Occipital lobe (tissue), 2 donors: ENCODE results near the gene OTOP2. TPM values are rescaled to one million over a fixed set of nuclear protein-coding genes. Genes with fewer than 3 reads are reported as not detected.

ENCODE experiments used
- DNase-seq: peaks from one replicate; lab custom pipeline; 2025; lab: John Stamatoyannopoulos, UW
- total RNA-seq: library from RNA; depleted of rRNA; stranded (reverse); fragments of >200 nt; gene quantifications from one replicate; pipeline ENCODE4 v1.2.3, GENCODE V29; 2014

The OTOP2 gene
- total RNA-seq, 1 donor from 2014 or later, result not detected

DNA sequence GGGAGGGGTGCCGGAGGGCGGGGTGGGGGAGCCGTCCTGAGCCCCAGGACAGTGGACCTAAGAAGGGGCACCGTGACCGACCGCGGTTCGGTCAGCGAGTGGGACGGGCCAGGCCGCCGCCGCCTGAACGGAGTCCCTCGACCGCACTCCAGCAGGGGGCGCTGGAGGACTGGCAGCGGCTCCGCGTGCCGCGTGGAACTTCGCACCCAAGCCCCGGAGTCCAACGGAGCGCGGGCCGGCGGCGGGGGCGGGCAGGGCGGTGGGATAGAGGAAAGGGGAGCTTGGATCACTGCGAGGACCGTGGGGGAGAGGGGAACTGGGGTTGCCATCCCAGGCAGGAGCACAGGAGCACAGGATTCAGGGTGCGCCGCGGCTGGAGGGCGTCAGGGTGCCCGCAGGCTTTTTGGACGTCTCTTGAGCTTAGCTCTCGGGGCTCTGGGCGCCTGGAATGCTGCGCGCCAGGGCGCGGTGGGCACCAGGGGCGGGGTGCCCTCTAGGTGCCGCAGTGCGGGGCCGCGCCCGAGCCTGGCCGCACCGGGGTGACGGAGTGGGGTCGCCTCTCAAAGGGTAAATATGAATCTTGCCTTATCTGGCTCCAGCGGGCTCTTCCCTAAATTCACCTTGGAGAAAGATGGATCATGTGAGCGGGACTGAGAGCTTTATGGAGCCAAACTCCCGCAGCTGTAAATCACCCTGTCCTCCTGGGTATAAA is 379 bp upstream of the OTOP2 start:
- peak; percentile 17 for DNase-seq

DNA sequence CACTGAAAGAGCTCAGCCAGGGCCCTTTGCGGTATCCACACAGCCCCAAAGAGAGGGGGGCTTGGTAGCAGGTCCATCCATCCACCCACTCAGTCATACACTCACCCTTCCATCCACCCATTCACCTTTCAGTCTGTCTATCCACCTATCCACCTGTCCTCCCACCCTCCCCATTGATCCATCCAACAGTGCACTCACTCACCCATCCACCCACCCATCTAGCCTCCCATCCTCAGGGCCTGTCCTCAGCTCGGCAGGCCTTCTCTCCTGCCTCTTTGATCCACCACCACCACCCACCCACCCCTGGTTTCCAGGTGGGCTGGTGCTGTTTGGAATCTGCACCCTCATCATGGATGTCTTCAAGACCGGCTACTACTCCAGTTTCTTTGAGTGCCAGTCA is 1.2 kb downstream of the OTOP2 start:
- DNase-seq, result no peak

DNA sequence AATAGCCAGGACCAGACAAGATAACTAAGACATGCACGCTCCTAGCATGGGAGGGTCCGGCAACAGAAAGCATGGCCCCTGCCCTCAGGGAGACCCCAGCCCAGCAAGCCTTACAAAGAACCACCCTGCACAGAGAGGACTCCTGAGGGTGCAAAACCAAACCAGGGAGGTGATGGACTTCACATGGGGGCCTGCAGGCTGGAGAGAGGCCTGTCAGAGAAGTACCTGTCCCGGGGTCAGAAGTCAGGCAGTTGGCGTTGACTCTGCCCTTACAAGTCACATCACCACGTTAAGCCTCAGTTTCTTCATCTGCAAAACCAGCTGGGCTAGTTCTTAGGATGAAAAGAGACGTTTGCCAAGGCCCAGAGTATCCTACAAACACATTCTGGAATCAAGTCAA is 4.7 kb downstream of the OTOP2 start:
- DNase-seq, result no peak

GRCh38 chr17:74930535-74931036 is 6.5 kb downstream of the OTOP2 start:
- DNase-seq, result no peak

GRCh38 chr17:74935048-74935447 is 11.0 kb downstream of the OTOP2 start:
- DNase-seq, result no peak

GRCh38 chr17:74935585-74936469 is 11.8 kb downstream of the OTOP2 start, which contains the start of gene OTOP3:
Gene OTOP3 (plus strand): TSS chr17:74935898. CDS start chr17:74935922, 24 bp downstream.
- no peak for DNase-seq

DNA sequence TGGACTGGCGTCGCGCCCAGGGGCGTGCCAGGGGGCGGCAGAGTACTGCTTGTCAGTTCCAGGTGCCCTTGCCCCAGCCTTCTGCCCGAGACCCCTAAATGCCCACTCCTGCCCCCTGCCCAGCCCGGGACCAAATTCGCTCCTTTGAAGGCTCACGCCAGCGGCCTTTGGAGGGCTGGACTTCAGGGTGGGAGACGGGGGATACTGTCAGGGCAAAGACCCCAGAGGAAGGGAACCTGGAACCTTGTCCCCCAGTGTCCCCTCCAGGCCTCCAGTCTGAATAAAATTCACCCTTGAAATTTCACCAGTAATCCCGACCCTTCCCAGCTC is 12.4 kb downstream of the OTOP2 start:
- DNase-seq, result no peak

- DNase-seq, result no peak
These were observed 13.3 kb downstream of the OTOP2 start for GRCh38 chr17:74937064-74938051.

- no peak for DNase-seq
These were observed 14.3 kb downstream of the OTOP2 start for GRCh38 chr17:74938194-74938950.

- no peak for DNase-seq
These were observed 15.5 kb downstream of the OTOP2 start for GRCh38 chr17:74939534-74939933.

DNA sequence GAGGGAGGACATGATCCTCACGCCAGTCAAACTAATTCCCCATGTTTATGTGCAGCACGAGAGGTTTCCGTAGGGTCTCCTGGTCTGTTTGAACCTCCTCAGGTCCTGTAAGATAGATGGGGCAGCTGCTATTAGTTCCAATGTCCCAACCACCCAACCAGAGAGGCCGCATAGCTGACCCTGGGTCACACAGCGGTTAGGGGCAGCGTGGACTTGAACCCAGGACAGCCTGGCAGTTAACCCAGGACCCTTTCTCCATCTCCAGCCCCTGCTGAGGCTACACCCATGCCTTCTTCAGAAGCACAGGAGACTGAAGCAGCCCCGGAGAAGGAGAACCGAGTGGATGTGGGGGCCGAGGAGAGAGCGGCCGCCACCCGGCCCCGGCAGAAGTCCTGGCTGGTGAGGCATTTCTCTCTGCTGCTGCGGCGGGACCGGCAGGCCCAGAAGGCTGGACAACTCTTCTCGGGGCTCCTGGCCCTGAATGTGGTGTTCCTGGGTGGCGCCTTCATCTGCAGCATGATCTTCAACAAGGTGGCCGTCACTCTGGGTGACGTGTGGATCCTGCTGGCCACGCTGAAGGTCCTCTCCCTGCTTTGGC is 17.2 kb downstream of the OTOP2 start:
- no peak for DNase-seq

DNA sequence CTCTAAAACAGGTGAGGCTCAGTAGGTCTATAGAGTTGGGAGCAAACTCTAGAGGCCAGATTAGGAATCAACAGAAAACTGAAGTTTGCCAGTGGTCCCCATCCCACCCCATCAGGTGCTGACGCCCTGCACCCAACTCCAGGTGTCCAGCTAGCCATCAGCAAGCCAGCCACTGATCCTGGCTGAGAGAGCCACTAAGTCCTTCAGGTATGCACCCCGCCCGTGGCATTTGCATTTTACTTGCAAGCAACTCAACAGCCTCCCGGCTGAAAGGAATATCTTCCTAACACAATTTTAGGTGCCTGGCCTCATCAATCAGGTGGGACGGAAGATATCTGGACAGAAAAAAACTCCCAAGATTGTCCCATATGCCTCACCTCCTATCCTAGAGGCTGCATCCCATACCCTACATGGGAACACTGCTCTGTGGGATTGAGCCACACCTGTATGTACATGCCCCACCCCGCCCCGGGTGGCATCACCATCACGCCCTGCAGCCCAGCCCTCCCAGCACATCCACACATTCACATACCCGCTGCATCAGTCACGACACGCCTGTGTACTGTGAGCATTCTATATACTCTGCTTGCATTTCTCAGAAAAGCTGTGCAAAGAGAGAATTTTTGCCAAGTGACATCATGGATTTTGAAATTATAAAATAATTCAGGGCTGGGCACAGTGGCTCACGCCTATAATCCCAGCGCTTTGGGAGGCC is 19.9 kb downstream of the OTOP2 start:
- no peak for DNase-seq

- no peak for DNase-seq
These were observed 21.5 kb downstream of the OTOP2 start for GRCh38 chr17:74945543-74945942.

DNA sequence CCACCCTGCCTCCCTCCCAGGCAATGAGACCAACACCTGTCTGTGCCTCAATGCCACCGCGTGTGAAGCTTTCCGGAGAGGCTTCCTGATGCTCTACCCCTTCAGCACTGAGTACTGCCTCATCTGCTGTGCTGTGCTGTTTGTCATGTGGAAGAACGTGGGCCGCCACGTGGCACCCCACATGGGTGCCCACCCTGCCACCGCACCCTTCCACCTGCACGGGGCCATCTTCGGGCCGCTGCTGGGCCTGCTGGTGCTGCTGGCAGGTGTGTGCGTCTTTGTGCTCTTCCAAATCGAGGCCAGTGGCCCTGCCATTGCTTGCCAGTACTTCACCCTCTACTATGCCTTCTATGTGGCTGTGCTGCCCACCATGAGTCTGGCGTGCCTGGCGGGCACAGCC is 22.6 kb downstream of the OTOP2 start:
- no peak for DNase-seq

GRCh38 chr17:74947041-74947754 is 23.1 kb downstream of the OTOP2 start:
- no peak for DNase-seq

DNA sequence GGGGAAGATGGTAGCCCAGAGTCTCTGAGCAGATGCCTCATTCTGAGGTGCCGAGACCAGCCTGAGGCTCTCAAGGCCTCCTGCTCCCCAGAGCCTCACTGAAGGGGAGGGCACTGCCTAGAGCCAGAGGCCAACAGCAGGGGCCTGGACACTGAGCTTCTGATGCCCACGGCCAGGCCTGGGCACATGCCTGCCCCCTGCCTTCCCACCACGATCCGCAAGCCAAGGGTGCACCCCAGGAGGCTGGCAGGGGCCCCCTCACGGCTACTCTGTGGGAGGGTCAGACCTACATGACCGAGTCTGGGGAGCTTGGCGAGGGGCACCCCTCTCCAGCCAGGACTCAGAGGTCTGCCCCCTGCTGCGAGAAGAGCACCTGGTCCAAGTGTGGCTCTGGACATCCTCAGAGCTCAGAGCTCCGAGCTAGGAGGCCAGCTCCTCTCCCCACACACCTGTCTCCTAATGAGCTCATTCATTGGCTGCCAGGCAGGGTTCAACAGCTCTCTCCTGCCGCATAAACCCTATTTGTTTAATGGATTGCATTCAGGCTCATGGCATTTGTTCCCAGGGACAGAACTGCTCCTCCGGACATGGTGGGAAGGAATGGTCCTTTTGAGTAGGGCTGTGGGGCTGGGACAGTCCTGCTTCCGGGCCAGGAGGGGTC is 25.5 kb downstream of the OTOP2 start:
- DNase-seq, result no peak

DNA sequence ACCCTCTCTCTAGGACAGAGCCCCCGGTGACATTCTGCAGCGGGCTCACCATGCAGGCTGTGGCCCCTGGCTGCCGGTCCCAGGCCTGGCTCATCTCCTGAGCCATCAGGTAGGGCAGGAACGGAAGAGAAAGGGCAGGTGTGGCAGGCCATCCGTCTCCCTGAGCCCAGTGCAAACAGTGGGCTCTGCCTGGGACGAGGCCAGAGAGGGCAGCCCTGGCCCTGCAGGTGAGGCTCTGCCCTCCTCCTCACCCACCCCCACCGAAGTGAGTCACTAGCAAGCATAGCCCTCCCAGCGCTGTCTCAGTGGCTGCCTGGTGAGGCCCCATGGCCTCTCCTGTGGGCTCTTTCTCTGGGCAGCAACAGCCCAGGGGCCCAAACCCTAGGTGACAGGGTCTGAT is 26.1 kb downstream of the OTOP2 start:
- no peak for DNase-seq

GRCh38 chr17:74951065-74951464 is 27.0 kb downstream of the OTOP2 start:
- DNase-seq, result no peak
